Measurements from ENCODE around the gene SORCS2.

DNA sequence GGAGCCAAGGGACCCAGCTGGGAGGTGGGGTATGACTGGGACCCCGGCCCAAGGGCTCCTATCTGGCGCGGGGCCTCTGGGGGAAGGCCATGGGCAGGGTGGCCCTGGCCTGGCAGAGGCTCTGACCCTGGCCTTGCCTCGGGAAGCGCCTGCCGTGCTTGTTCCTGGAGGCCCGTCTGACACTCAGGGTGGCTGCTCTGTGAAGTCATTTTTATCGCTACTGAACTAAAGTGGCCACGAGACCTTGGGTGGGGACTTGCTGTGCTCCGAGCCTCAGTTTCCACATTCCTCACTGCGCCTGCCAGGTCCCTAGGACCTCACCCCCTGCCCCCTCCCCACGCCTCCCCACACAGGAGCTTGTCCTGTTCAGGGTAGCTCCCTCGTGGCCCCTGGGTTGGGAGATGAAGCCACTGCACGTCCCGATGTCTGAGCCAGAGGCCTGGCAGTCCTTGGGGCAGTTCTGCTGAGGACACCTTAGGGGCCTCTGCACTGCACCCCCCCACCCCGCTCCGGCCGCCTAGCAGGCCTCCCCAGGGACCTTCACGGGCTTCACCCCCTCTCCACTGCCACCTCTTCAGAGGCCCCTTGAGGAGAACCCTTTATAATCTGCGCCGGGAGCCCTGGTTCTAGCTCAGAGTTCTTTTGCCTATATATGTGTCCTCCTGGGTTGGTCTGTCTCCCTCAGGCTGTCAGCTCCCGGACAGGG is 639 bp upstream of the SORCS2 start:
- TF ChIP-seq KDM5A (IDR thresholded peaks at IDR 0.05; ENCODE audit: low read length): no peak
- TF ChIP-seq ZNF274 (IDR thresholded peaks at IDR 0.05; ENCODE audit: borderline replicate concordance, extremely low read depth, low read length): no peak
- TF ChIP-seq POLR2A (IDR thresholded peaks at IDR 0.05; ENCODE audit: control extremely low read depth in 1 of 2, low read depth in 2 of 2, low read length in 2 of 2): no peak
- TF ChIP-seq ATF3 (IDR thresholded peaks at IDR 0.05; ENCODE audit: insufficient read depth, low read depth, low read length): no peak
- TF ChIP-seq KDM1A (IDR thresholded peaks at IDR 0.05; ENCODE audit: borderline replicate concordance, low read length): no peak
- no peak for TF ChIP-seq CTCF (IDR thresholded peaks at IDR 0.05; ENCODE audit: control extremely low read depth in 1 of 3, insufficient read depth in 1 of 3, low read depth in 1 of 3, low read length in 3 of 3)
- no peak for TF ChIP-seq BACH1 (IDR thresholded peaks at IDR 0.05; ENCODE audit: low read length)
- no peak for TF ChIP-seq JUN (IDR thresholded peaks at IDR 0.05; ENCODE audit: low read depth, low read length)
